Bladder microvascular endothelial cell (primary cell): ENCODE data around the gene GNG13. TPM values are rescaled to one million over a fixed set of nuclear protein-coding genes. Genes with fewer than 3 reads are reported as not detected.

Experiments used
- total RNA-seq: library from RNA; depleted of rRNA; stranded (reverse); fragments of >200 nt; gene quantifications from 2 replicates; pipeline ENCODE4 v1.2.3, GENCODE V29; 2014

GNG13 gene, protein sequence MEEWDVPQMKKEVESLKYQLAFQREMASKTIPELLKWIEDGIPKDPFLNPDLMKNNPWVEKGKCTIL
- total RNA-seq, result not detected in 2 replicates

DNA sequence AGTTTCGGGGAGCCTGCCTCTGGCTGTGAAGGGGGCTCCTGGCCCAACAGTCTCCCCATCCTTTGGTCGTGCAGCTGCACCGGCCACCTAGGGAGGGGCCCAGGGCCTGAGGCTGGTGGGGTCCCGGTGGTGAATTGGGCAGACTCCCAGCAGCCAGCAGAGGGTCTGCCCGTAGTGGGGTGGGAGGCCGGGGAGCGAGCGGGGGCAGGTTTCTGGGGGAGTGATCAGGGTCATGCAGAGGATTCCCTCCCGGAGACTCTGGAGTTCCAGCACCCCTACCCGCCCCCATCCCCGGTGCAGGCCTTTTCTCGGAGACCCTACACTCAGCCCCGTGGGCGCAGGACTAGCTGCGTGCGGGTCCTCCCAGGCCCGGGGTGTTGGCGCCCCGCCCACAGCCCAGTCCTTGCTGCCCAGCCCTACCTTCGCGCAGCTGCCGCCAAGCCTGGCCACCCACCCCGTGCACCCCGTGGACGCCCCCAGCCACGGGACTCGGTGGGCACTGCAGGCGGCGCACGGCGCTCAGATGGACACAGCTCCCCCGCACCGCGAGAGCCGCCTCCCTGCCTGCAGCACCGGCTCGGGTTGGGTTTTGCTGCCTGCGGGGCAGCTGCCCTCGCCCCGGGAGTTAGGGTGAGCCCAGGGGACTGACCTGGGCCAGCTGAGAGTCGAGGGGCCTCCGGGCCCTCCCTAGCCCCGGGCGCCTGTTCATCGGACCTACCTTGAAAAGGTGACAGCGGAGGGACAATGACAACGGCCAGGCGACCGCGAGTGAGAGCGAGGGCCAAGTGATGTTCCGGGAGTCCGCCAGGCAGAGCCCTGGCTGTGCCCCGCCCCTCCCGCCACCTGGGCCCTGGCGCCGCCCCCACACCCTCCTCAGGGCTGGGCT, at the start of gene GNG13:
Gene GNG13 (minus strand): TSS at position 787 of the 886 bp plus-strand sequence. CDS start 1,657 bp downstream, outside the sequence.

DNA sequence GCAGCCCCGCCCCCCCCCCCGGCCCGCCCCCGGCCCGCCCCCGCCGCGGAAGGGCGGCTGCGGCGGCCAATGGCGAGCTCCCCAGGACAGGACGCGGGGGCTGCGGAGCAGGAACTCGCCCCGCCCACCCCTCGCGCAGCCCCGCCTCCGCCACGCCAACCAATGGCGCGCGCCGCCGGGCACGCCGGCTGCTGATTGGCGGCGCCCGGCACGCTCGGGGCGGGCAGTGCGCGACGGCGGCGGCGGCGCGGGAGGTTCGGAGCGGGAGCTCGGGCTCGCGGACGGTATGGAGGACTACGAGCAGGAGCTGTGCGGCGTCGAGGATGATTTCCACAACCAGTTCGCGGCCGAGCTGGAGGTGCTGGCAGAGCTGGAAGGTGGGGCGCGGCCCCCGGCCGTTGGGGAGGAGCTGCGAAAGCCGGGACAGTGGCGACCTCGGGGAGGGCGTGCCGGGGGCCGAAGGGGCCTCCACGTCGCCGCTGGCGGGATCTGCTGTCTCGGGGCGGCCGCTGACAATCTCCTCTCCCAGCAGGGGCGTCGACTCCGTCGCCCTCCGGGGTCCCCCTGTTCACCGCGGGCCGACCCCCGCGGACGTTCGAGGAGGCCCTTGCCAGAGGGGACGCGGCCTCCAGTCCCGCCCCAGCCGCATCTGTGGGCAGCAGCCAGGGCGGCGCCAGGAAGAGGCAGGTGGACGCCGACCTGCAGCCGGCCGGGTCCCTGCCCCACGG, 12.0 kb downstream of the GNG13 start, which contains the start of gene CHTF18:
Gene CHTF18 (plus strand): TSS at position 222 of the 728 bp plus-strand sequence. CDS start 65 bp downstream, at position 287.

DNA sequence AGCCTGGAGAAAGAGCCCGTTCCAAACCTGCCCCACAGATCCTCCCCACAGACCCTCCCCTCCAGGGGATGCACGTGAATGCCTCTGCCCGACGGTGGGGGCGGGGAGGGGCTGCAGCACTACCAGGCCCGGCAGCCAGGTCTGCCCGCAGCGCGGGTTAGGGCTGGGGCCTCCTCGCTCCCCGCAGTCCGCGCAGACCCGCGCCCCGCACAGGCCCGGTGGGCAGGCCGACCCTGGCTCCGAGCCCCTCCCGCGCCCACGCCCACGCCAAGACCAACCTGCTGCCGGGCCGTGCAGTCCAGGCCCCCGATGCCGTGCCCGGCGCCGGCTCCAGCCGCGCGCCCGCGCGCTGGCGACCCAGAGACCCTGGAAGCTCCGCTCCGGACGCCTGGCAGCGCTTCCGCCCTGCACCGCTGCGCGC, 12.5 kb downstream of the GNG13 start, which contains the start of gene RPUSD1:
Gene RPUSD1 (minus strand): TSS at position 404 of the 421 bp plus-strand sequence. CDS start 644 bp downstream, outside the sequence.

DNA sequence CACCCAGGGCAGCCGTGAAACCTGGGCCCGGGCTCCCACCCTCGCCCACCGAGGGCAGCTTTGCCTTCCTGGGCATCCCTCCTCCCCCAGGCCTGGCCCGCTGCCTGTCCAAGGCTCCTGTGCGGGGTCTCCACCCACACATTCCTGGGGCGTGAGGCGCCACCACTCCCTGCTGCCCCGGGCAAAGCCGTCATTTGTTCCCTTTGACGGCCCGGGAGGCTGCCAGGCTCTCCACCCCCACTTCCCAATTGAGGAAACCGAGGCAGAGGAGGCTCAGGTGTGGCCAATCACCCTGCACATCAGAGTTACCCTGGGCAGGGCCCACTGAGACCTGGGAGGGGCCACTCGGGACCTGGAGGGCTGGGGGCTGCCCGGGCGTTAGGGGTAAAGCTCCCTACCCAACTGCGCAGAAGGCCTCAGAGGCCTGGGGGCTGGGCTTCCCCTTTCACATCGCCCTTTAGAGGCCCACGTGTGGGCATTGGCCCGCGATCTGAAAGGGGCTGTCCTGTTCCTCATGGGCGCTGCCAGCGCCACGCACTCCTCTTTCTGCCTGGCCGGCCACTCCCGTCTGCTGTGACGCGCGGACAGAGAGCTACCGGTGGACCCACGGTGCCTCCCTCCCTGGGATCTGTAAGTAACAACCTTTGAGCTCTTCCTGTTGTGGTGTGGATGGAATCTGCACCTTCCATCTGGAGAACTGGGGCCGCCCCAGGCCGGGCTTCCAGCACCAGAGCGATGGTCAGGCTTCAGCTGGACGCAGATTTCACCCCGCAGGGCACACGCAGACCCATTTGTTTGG, 39.8 kb downstream of the GNG13 start, which contains the start of gene MSLN:
Gene MSLN (plus strand): TSS at position 190 of the 799 bp plus-strand sequence. CDS start 1,947 bp downstream, outside the sequence.

Other genes with a start within 250 kb of the GNG13 start
- gene PRR35, start 240.3 kb downstream of the GNG13 start, total RNA-seq, result not detected in 2 replicates
- 0.88 and 1.3 TPM in 2 replicates for gene NHLRC4, start 233.7 kb downstream of the GNG13 start, total RNA-seq
- gene PIGQ, start 230.8 kb downstream of the GNG13 start, total RNA-seq, result 20.7 and 26.4 TPM in 2 replicates
- 7.4 and 11.5 TPM in 2 replicates for gene RAB40C, start 210.7 kb downstream of the GNG13 start, total RNA-seq
- gene WFIKKN1, start 169.7 kb downstream of the GNG13 start, total RNA-seq, result 0.19 TPM in 1 of 2 replicates, not detected in the other
- gene METTL26, start 164.4 kb downstream of the GNG13 start, total RNA-seq, result 43.6 and 69.1 TPM in 2 replicates
- 12.1 and 12.6 TPM in 2 replicates for gene MCRIP2, start 158.9 kb downstream of the GNG13 start, total RNA-seq
- gene WDR90, start 151.4 kb downstream of the GNG13 start, total RNA-seq, result 5.7 and 10.0 TPM in 2 replicates
- 23.2 and 38.9 TPM in 2 replicates for gene RHOT2, start 132.6 kb downstream of the GNG13 start, total RNA-seq
- gene RHBDL1, start 125.1 kb downstream of the GNG13 start, total RNA-seq, result 0.16 and 0.50 TPM in 2 replicates
- gene STUB1, start 120.3 kb downstream of the GNG13 start, total RNA-seq, result 111 TPM in 2 replicates
- 23.0 and 31.2 TPM in 2 replicates for gene JMJD8, start 116.4 kb downstream of the GNG13 start, total RNA-seq
- 2.6 and 5.0 TPM in 2 replicates for gene WDR24, start 110.3 kb downstream of the GNG13 start, total RNA-seq
- gene FBXL16, start 94.9 kb downstream of the GNG13 start, total RNA-seq, result under 0.01 and 0.13 TPM in 2 replicates
- gene METRN, start 85.6 kb downstream of the GNG13 start, total RNA-seq, result 25.3 and 31.1 TPM in 2 replicates
- 19.1 and 21.4 TPM in 2 replicates for gene ANTKMT, start 79.6 kb downstream of the GNG13 start, total RNA-seq
- gene CCDC78, start 74.3 kb downstream of the GNG13 start, total RNA-seq, result 1.2 TPM in 1 of 2 replicates, not detected in the other
- gene HAGHL, start 73.6 kb downstream of the GNG13 start, total RNA-seq, result 2.9 and 8.2 TPM in 2 replicates
- 30.4 and 38.2 TPM in 2 replicates for gene CIAO3, start 59.7 kb downstream of the GNG13 start, total RNA-seq
- gene MSLN, start 40.0 kb downstream of the GNG13 start, total RNA-seq, result not detected in 2 replicates
- gene RPUSD1, start 12.4 kb downstream of the GNG13 start, total RNA-seq, result 20.8 and 22.0 TPM in 2 replicates
- 13.6 and 13.8 TPM in 2 replicates for gene CHTF18, start 12.1 kb downstream of the GNG13 start, total RNA-seq
- gene LMF1, start 170.2 kb upstream of the GNG13 start, total RNA-seq, result 5.0 and 10.8 TPM in 2 replicates
- gene SOX8, start 181.0 kb upstream of the GNG13 start, total RNA-seq, result 0.16 and 1.3 TPM in 2 replicates